ENCODE measurements around the gene KLHDC8B. TPM values are rescaled to one million over a fixed set of nuclear protein-coding genes. Genes with fewer than 3 reads are reported as not detected.
A peak's percentile ranks its signal among the peaks of the same experiment; 100 is the strongest.

Gene KLHDC8B
- total RNA-seq: 32.6 TPM

DNA sequence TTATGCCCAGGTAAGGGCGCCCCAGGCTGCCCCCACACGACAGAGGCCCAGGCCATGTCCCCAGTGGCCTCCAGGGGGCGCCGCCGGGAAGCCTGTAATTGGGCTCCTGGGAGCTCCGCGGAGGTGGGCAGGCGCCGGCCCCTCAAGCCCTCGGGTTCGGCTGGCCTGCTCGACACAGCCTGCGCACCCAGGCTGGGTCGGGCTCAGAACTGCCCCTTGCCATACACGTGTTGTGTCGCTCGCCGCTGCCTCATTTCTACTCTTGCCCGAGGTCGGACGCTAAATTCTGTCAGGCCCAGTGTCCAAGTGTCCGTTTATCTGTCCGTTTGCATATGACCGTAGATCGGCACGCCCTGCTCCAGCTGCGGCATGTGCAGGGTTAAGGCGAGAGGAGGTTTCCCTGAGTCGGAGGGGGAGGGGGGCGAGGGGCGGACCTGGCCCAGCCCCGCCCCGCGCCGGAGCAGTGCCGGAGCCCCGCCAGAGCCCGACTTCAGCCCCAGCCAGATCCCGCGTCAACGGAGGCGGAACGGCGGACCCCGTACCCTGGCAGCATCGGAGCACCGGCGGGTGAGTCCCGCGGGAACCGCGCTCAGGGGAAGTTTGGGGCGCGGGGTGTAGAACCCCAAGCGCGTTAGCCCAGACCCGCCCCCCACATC lies at the start of gene KLHDC8B:
KLHDC8B (plus strand) TSS at position 480 of the 656 bp plus-strand sequence. CDS start 1,172 bp downstream, outside the sequence.
- peak; percentile 74 for DNase-seq

DNA sequence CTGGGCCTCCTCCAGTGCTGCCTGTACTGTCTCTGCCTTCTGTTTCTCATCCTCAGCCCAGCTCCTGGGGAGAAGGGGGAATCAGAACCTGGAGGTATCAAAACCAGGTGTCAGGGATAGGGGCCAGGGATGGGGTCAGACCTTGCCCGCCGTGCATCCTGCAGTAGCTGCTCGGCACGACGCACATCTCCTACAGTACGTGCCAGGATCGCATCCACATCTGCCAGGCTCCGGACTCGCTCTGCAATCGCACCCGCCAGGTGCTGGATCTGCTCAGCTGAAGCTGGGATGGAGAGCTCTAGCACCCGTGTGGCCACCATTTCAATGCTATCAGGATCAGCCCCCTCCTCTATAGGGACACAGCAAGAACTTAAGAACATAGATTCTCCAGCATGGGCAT lies 49.4 kb upstream of the KLHDC8B start:
- no peak for DNase-seq

DNA sequence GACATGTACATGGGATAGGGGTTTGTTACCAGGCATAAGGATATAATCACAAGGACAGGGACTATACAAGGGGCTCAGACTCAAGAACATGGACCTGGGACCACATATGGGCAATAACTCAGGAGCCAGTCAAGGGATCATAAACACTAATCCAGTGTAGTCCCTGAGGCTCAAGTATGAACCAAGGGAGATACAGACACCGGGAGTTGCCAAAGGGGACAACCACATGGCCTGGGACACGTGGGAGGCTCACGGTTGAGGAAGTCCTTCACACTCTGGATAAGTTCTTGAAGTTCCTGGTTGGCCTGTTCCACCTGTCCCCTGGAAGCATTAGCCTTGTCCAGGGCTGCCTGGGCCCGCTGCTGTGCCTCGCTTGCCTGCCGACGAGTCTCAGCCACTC lies 48.9 kb upstream of the KLHDC8B start:
- no peak for DNase-seq

DNA sequence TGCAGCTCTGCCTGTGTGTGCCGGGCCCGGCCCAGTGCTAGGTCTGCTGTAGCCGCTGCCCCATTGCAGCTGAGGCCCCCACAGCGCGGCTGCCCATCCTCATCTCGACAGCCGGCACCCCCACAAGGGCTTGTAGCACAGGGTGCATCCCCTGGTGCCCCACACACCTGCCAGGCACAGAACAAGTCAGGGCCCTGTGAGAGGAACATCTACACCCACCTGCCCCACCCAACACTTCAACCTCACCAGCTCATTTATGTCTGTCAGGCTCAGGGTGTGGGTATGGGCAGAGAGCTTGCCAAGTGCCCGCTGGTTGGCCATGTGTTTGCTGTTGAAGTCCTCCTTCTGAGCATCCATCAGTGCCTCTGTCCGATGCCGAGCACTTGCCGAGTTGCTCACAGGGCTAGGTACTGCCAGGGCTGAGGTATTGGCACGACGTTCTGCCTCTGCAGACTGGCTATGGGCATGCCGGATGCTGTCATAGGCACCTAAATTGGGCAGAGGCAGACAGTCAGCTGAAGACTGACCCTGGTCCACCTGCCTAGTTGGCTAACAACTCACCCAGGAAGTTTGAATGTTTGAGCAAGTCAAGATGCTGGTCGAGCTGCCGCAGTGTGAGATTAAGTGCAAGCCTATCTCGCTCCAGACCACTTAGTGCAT lies 48.4 kb upstream of the KLHDC8B start:
- DNase-seq: no peak

DNA sequence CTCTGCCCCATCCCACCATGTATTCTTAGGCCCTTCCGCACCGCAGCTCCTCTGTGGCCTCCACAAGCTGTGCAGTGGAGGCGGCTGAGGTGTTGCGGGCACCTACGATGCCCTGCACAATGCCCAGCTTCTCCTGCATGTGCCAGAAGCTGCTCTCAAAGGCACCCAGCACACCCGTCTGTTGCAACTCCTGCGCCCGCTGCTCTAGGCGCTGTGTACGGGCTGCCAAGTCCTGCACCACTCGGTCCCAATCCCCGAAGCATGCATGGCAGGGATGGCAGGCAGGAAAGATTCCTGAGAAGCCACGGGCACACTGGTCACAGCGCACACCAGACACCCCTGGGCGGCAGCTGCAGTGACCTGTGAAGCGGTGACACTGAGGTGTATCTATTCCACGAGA lies 47.7 kb upstream of the KLHDC8B start:
- no peak for DNase-seq

DNA sequence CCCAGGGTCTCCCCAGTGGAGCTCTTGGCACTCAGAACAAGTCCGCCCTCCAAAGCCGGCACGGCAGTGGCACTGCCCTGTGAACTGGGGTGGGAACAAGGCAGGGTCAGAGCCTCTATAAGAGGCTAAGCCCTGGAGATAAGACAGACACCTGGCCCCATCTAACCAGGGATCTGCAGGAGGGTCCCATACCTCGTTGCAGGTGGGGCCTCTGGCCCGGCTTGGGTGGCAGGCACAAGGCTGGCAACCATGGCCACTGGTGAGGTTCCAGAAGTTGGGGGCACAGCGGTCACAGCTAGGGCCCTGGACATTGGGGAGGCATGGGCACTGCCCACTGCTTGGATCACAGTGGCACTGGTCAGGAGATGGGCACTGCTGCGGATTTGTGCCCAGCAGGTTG lies 47.2 kb upstream of the KLHDC8B start:
- DNase-seq: no peak

DNA sequence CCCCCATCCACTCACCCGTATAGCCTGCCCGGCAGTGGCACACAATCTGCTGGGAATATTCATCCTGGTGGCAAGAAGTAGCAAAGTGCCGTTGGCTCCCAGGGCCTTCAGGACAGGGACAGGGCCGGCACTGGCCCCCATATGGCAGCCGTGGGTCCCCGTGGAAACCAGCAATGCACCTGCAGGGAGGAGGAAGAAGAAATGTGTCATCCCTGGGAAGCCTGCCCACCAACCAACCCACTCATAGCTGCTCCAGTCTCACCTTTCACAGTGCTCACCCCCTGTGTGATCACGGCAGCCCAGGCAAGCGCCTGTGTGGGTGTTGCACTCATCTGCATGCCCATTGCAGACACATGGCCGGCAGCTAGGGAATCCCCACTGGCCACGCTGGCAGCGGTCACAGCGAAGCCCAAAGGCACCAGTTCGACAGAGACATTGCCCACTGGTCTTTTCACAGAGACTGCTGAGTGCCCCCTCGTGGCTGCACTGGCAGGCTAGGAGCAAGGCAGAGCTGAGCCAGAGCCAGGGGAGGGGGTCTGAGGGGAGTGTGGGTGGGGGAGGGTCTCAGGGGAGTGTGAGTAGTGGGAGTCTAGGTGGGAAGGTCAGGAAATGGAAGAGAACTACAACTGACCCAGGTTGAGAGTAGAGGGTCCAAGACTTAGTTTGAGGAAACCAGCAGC lies 46.3 kb upstream of the KLHDC8B start:
- DNase-seq: no peak

DNA sequence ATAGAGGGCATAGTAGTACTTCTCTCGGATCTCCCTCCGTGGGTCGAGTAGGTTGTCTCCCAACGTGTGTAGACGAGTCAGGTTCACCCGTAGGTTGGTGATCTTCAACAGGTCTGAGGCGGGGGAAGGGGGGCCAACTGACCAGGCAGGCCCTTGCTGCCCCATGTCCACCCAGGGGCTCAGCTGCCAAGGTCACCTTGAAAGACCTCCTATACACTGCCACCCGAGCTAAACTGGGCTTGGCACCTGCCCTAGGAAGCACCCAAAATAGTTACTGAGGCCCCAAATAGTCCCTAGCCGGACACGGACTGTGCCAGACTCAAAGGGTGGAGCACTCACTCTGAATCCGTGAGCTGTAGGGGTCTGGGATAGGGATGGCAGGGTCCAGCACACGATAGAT lies 40.4 kb upstream of the KLHDC8B start:
- no peak for DNase-seq

DNA sequence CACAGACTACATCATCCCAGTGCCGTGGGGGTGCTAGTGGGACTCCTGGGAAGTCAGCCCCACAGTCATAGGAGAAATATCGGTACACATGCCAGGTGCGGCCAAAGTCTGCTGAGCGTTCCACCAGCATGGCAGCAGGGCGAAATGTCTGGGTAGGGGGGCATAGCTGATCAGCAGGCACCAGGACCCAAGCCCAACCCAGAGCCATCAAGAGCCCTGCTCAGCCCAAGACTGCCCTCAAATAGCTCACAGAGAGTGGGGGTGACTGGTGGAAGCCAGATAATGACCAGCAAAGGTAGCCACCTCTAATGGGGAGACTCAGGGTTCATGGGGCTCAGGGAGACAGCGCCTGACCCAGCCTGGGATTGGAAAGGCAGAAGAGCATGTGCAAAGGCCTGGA lies 39.8 kb upstream of the KLHDC8B start:
- DNase-seq: no peak

DNA sequence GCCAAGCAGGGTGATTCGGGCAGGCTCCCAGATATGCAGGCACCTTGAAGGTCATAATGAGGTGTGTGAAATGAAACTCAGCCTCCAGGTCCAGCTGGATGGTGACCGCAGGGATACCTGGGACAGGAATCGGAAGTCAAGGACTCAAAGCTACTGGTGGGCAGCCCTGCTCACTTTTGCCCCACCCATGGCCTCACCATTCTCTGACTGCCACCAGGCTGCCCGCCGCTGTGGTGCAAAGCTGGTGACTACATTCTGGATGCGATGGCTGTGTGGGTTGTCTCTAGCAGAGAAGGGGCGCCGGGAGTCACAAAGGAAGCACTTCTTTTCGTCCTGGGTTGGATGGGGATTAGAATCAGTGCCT lies 39.3 kb upstream of the KLHDC8B start:
- no peak for DNase-seq

DNA sequence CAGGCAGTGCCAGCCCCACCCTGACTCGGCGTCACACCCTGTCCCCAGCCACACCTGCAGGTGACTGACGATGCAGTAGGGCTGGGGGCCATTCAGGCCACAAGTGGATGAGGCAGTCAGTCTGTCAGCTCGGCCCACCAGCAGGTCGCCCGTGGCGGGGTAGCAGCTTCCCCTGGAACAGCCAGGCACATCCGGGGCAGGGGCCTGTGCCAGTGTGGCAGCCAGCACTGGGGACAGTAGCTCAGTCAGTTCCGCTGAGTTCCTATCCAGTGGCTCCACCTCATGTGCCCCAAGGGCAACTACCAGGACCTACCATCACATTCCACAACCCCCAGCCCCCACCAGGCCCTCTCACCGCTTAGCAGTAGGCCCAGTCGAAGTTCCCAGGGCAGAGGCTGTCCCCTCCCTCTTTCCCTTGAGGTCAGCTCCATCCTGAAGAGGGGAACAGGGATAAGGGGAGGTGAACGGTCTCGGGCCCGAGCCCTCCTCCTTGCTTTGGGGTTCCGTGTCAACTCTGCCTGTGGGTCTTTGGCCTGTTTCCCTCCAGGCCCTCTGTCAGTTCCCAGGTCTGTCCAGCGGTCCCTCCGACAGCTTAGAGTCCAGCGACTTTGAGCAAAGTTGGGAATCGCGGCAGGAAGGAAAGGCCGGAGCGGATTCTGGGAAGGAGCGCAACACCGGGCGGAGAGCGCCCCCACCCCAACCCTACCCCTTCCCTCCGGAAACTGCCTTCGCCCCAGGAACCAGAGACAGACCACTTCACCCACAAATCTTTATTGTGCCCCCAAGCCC lies 38.8 kb upstream of the KLHDC8B start, which contains the start of gene LAMB2:
LAMB2 (minus strand) TSS at position 614 of the 789 bp plus-strand sequence; CDS start at position 431, 183 bp downstream.
- peak; percentile 69 for DNase-seq

DNA sequence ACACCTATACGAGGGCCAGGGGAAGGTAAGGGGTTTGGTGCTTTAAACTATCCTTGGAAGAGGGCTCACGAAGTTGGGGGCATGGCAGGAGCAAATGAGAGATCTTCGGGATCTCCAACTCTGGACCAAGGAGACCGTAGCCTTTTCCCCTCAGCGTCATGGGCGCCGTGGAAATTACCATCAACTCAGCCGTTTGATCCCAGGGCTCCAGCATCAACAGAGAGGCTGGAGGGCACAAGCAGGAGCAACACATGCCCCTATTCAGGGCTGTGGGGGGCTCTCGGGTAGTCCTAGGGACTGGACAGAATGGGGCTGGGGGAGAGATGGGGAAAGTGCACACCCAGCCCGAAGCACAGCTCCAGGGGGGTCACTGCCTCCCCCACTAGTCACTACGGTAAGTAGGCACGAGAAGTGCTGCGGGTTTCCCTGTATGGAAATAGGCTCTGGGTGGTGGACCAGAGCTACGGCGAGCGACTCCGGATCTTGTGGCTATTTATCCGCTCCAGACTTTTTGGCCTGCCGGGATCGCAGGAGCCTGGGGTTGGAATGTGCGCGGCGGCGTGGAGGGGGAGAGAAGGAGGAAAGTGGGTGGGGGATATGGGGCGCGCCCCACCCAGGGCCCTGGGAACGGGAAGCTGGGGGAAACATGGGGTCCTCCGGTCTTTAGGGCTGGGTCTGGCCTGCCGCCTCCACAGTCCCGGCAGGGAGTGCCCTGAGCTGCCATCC lies 38.0 kb upstream of the KLHDC8B start:
- peak; percentile 87 for DNase-seq

DNA sequence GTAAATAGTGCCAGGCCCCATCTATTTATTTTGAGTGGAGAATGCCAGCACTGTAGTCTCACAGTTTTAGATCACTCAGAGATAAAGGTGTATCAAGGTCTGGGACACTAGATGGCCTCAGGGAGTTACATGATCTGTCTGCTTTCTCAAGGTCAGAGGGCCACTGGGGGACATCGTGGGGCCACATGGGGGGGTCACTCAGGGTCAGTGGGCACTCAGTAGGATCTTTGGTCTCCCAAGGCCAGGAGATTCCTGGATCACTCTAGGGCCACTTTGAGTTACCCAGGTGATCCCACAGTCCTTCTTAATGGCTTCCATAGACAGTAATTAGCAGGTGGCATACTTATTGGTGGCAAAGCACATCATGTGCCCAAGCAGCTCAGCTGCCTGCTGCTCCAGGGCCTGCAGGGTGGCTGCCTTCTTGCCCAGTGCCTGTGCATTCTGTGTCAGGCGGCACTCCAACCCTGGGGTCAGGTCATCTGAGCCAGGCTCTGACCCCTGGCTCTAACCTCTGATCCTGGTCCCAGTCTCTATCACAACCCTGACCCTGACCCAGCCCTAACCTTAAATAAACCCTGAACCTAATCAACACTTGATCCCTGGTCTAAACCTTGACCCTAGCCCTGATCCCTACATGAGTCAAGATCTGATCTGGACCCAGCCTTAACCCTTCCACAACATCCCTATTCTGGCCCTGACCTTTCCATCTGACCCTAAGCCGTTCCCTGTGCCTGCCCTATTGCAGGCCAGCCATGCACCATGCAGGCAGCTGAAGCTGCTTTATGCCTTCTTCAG lies 36.7 kb upstream of the KLHDC8B start:
- no peak for DNase-seq

DNA sequence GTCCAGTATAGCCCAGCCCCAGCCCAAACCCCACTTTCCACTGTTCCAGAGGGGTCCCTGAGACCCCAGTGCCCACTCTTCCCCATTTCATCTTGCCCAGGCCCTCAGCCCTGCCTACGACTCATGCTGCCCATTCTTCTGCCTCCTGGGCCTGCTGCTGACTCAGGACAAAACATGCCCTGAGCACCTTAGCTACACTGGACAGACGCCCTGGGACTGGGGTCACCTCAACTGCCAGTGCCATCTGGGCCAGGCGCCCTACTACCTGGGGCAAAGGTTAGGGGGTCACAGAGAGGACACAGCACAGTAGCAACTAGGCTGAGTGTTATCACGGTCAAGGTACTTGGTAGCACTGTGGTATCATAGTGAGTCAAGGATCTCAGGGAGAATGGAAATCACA lies 35.9 kb upstream of the KLHDC8B start:
- no peak for DNase-seq

DNA sequence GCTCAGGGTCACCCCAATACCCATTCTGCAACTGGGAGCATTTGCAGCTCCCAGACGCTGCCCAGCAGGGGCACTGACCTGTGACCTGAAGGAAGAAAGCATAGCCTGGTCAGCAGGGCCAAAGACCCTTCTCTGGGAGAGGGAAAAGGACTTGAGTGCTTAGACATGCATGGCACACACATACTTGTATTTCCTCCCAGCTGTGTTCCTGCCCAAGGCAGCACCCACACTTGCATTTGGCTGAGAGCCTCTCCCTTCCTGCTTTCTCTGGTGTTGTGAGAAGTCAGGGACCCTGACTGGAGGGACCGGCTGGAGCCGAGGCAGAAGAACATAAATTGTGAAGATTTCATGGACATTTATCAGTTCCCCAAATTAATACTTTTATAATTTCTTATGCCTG lies 31.3 kb upstream of the KLHDC8B start:
- DNase-seq: no peak

DNA sequence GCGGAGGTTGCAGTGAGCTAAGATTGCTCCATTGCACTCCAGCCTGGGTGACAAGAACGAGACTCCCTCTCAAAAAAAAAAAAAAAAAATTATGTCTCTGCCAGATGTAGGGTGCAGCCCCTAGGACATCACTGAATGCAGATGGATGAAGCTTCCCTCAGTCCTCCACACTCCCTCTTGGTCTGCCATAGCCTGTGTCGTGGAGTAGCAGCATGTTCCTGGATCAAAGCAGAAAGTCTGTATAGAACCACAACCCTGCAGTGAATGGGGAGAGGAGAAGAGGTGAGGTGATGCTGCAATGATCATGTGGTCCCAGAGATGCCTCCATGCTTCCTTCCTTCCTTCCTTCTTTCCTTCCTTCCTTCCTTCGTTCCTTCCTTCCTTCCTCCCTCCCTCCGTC lies 23.2 kb upstream of the KLHDC8B start:
- no peak for DNase-seq

DNA sequence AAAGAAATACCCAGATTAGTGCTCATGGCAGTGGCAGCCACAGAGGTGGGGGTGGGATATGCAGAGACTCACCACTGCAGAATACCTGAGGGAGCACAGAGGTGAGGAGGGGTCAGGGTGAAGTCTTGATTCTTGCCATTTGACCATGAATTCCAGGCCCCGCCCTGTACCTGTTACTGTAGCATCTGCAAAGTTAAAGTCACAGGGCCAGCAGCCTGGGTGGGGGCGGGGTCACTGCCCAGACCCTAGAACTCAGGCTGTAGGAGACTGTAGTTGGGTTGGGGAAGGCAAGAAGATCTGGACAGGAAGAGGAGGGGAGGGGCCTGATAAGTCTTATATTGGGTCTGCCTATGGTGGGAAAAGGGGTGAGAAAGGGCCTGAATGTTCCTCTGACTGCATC lies 19.8 kb upstream of the KLHDC8B start:
- no peak for DNase-seq

DNA sequence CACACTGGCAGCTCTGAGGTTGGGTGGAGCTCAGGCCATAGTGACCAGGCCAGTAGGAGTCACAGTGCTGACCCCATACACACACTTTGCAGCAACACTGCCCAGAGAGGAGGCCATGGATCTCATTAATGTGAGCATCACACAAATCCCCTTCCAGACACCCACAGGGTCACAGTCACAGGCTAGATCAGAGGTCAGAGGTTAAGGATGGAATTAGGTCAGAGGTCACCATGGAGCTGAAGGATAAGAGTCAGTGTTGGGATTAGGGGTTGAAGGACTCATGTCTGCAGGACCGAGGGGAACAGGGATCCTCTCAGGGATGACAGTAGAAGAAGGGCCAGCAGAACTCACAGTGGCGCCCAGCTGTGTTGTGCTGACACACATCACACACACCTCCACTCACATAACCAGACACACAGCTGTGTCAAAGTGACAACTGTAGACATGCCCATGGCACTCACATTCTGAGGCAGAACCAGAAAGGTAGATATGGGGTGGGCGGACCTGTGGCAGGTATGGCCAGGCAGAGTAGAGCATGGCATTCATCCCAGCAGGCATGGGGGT lies 18.0 kb upstream of the KLHDC8B start:
- no peak for DNase-seq

DNA sequence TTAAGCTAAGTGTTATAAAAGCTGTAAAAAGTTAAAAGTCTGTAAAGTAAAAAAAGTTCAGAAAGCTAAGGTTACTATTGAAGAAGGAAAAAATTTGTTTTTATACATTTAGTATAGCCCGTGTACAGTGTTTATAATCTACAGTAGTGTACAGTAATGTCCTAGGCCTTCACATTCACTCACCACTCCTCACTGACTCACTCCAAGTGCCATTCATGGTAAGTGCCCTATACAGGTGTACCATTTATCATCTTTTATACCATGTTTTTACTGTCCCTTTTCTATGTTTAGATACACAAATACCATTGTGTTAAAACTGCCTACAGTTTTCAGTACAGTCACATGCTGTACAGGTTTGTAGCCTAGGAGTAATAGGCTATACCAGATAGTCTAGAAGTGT lies 14.1 kb upstream of the KLHDC8B start:
- no peak for DNase-seq

DNA sequence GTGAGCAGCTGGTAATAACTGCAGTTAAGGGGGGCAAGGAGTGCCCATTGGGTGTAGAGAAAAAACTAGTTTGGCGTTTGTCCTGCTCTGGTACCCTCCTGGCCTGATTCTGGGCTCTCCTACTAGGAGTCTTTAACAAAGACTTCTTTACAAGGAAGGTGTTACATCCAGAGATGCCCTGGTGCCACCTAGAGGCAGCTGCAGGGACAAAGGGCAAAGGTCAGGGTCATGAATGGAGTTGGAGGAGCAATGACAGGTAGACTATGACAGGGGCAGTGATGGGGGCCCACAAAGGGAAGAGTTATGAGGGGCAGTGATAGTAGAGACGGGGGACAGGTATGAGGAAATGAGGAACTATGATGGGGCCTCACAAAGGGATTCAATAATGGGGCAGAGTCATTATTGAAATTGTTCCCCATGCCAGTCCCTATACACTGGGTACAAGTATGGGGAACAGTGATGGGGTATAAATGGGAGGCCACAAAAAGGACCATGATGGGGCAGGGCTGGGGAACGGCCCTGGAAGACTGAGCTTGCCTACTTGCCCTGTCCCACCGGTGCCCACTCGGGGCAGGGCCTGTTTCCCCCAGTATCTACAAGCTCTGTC lies 13.2 kb upstream of the KLHDC8B start:
- no peak for DNase-seq

DNA sequence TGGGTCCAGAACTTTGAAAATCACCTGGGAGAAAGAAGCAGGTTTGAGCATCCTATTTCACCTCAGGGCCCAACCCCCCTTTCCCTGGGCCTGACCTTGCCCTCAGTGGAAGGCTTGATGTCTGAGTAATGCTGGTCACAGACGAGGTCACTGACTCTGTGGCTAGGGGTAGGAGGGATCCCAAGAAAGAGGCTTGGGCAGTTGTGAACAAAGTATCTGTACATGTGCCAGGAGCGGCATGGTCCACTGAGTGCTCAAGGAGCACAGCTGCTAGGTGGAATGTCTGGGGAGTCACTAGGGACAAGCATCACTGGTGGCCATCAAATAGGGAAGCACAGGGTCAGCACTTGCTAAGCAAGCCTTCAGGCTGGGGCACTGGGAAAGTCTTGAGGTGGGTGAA lies 12.6 kb upstream of the KLHDC8B start:
- DNase-seq: no peak
